Measurements from ENCODE around the gene TCEA3. TPM values are rescaled to one million over a fixed set of nuclear protein-coding genes. Genes with fewer than 3 reads are reported as not detected.
A peak's percentile ranks its signal among the peaks of the same experiment; 100 is the strongest.

TCEA3 gene
- polyA plus RNA-seq, 1 experiment = 21.0 TPM

- TF ChIP-seq CTCF (IDR thresholded peaks at IDR 0.05; ENCODE audit: insufficient read depth, low read depth, low read length) = no peak
- ChIA-PET POLR2A (no interaction called here), CTCF (interaction anchor here (1.0 kb wide), 1 partner anchor 9 kb away, joined by 3 read pairs; no protein-coding TSS in a partner anchor)
- Histone ChIP-seq H3K27me3 (ENCODE audit: control insufficient read depth, insufficient read depth, low read length) (no peaks in the 10 kb centered on the region), H3K4me3 (ENCODE audit: low read depth, low read length) (no peak overlapping the region), H3K36me3 (ENCODE audit: control insufficient read depth, insufficient read depth, low read length) (peaks cover 4% of the 10 kb centered on the region)
- DNase-seq (ENCODE audit: low read depth) = no peak
Measured at GRCh38 chr1:23448846-23449245, 24.3 kb upstream of the TCEA3 start.

- Histone ChIP-seq H3K4me3 (ENCODE audit: low read depth, low read length) (no peak overlapping the region), H3K36me3 (ENCODE audit: control insufficient read depth, insufficient read depth, low read length) (peaks cover 9% of the 10 kb centered on the region), H3K27me3 (ENCODE audit: control insufficient read depth, insufficient read depth, low read length) (no peaks in the 10 kb centered on the region)
- no peak for DNase-seq (ENCODE audit: low read depth)
- no peak for TF ChIP-seq CTCF (IDR thresholded peaks at IDR 0.05; ENCODE audit: insufficient read depth, low read depth, low read length)
- ChIA-PET CTCF (no interaction called here), POLR2A (no interaction called here)
Measured at GRCh38 chr1:23446661-23447310, 22.2 kb upstream of the TCEA3 start.

- Histone ChIP-seq H3K27me3 (ENCODE audit: control insufficient read depth, insufficient read depth, low read length) (no peaks in the 10 kb centered on the region), H3K36me3 (ENCODE audit: control insufficient read depth, insufficient read depth, low read length) (peaks cover 14% of the 10 kb centered on the region), H3K4me3 (ENCODE audit: low read depth, low read length) (no peak overlapping the region)
- DNase-seq (ENCODE audit: low read depth) = no peak
- ChIA-PET CTCF (interaction anchor here (0.9 to 1.6 kb wide), 4 partner anchors 9 to 53 kb away, joined by 3 to 4 read pairs (median 4); no protein-coding TSS in a partner anchor), POLR2A (interaction anchor here (0.6 kb wide), 1 partner anchor 29 kb away, joined by 3 read pairs; no protein-coding TSS in a partner anchor)
- TF ChIP-seq CTCF (IDR thresholded peaks at IDR 0.05; ENCODE audit: insufficient read depth, low read depth, low read length) = no peak
Measured at GRCh38 chr1:23444596-23445390, 20.2 kb upstream of the TCEA3 start.

- ChIA-PET CTCF (interaction anchor here (0.9 to 1.6 kb wide), 3 partner anchors 9 to 53 kb away, joined by 3 to 4 read pairs (median 3); no protein-coding TSS in a partner anchor), POLR2A (interaction anchor here (0.5 kb wide), 1 partner anchor 382 kb away, joined by 9 read pairs; no protein-coding TSS in a partner anchor)
- H3K27me3 ChIP-seq (ENCODE audit: control insufficient read depth, insufficient read depth, low read length) = no peaks in the 10 kb centered on the region
- H3K4me3 ChIP-seq (ENCODE audit: low read depth, low read length) = no peak overlapping the region
- TF ChIP-seq CTCF (IDR thresholded peaks at IDR 0.05; ENCODE audit: insufficient read depth, low read depth, low read length) = no peak
- peak; percentile 62 for DNase-seq (ENCODE audit: low read depth)
- H3K36me3 ChIP-seq (ENCODE audit: control insufficient read depth, insufficient read depth, low read length) = peaks cover 16% of the 10 kb centered on the region
Measured at GRCh38 chr1:23444104-23444533, 19.6 kb upstream of the TCEA3 start.

- TF ChIP-seq CTCF (IDR thresholded peaks at IDR 0.05; ENCODE audit: insufficient read depth, low read depth, low read length) = no peak
- CTCF ChIA-PET = no interaction called here
- no peak for DNase-seq (ENCODE audit: low read depth)
- Histone ChIP-seq H3K4me3 (ENCODE audit: low read depth, low read length) (no peak overlapping the region), H3K36me3 (ENCODE audit: control insufficient read depth, insufficient read depth, low read length) (peaks cover 17% of the 10 kb centered on the region), H3K27me3 (ENCODE audit: control insufficient read depth, insufficient read depth, low read length) (no peaks in the 10 kb centered on the region)
- POLR2A ChIA-PET = no interaction called here
Measured at GRCh38 chr1:23442751-23443150, 18.2 kb upstream of the TCEA3 start.

All from BJ (cell line).